ENCODE data around the gene BRINP3. TPM values are rescaled to one million over a fixed set of nuclear protein-coding genes. Genes with fewer than 3 reads are reported as not detected.

Gene BRINP3
- total RNA-seq, 4 donors from 2014 or later, result 14.0 to 50.0 (median 42.7) TPM

- H3K27me3 ChIP-seq, result no peaks in the 10 kb centered on the region
- H3K9me3 ChIP-seq, result no peaks in the 10 kb centered on the region
- no peak overlapping the region for H3K27ac ChIP-seq
- no peaks in the 10 kb centered on the region for H3K36me3 ChIP-seq
- H3K4me1 ChIP-seq, result no peaks in the 10 kb centered on the region
- DNase-seq, result no peak
- no peak overlapping the region for H3K4me3 ChIP-seq
- TF ChIP-seq POLR2A (IDR thresholded peaks at IDR 0.05), result no peak
- no peak for TF ChIP-seq CTCF (IDR thresholded peaks at IDR 0.05)
These were observed 330.0 kb downstream of the BRINP3 start for GRCh38 chr1:190147616-190148015.

GRCh38 chr1:190144650-190145049, 333.0 kb downstream of the BRINP3 start:
- no peaks in the 10 kb centered on the region for H3K4me1 ChIP-seq
- H3K36me3 ChIP-seq, result no peaks in the 10 kb centered on the region
- no peak overlapping the region for H3K4me3 ChIP-seq
- no peak for DNase-seq
- no peak overlapping the region for H3K27ac ChIP-seq
- TF ChIP-seq POLR2A (IDR thresholded peaks at IDR 0.05) (no peak), CTCF (IDR thresholded peaks at IDR 0.05) (no peak)
- H3K27me3 ChIP-seq, result no peaks in the 10 kb centered on the region
- H3K9me3 ChIP-seq, result no peaks in the 10 kb centered on the region

GRCh38 chr1:190140644-190141043, 337.0 kb downstream of the BRINP3 start:
- no peak for TF ChIP-seq CTCF (IDR thresholded peaks at IDR 0.05)
- TF ChIP-seq POLR2A (IDR thresholded peaks at IDR 0.05), result no peak
- Histone ChIP-seq H3K9me3 (no peaks in the 10 kb centered on the region), H3K36me3 (no peaks in the 10 kb centered on the region), H3K27ac (no peak overlapping the region), H3K27me3 (no peaks in the 10 kb centered on the region), H3K4me3 (no peak overlapping the region), H3K4me1 (no peaks in the 10 kb centered on the region)
- no peak for DNase-seq

- TF ChIP-seq CTCF (IDR thresholded peaks at IDR 0.05) (no peak), POLR2A (IDR thresholded peaks at IDR 0.05) (no peak)
- no peak overlapping the region for H3K4me3 ChIP-seq
These were observed 339.0 kb downstream of the BRINP3 start for GRCh38 chr1:190138702-190139101.

DNA sequence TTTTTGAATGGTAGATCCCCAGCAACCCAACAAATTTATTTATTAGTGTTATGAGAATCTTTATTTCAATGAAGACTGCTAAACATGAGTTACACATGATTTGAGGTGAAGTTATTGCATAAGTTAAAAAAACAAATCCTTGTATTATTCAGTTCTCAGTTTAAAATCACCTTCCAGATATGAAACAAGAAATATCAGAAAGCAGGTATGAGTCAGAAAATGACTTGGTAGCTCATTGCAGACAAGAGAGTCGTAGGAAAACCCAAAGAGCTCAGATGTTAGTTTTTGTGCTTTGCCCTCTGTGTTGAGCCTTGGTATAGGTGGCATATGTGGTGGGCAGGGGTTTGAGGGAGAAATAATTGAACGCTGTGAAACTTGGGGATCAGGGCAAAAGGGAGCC, 339.4 kb downstream of the BRINP3 start:
- no peak overlapping the region for H3K4me3 ChIP-seq
- H3K4me1 ChIP-seq, result no peaks in the 10 kb centered on the region
- H3K27me3 ChIP-seq, result no peaks in the 10 kb centered on the region
- DNase-seq, result no peak
- TF ChIP-seq CTCF (IDR thresholded peaks at IDR 0.05), result no peak
- no peak for TF ChIP-seq POLR2A (IDR thresholded peaks at IDR 0.05)
- H3K9me3 ChIP-seq, result no peaks in the 10 kb centered on the region
- H3K27ac ChIP-seq, result no peak overlapping the region
- no peaks in the 10 kb centered on the region for H3K36me3 ChIP-seq

More at GRCh38 chr1:190138702-190139101, 339.0 kb downstream of the BRINP3 start:
- Histone ChIP-seq H3K4me1 (no peaks in the 10 kb centered on the region), H3K9me3 (no peaks in the 10 kb centered on the region), H3K27me3 (no peaks in the 10 kb centered on the region), H3K27ac (no peak overlapping the region), H3K36me3 (no peaks in the 10 kb centered on the region)
- no peak for DNase-seq

DNA sequence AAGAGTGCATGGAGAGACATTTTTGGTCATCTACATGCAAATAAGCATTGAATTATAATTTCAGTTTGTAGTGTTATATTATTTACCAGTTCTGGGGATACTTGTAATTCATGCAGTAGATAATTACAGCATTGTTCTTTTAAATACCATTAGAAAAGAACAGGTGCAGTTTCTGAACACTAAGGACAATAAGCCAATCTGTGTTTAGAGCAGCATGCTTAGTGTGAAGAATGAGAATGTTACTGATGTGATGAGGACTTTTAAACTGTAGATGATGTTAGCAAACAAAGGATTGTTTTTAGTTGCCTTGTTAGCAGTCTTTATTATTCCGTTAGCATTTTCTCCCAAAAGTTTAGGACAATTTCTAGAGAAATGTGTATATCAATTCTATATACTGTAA, 348.3 kb downstream of the BRINP3 start:
- no peak for DNase-seq
- no peak overlapping the region for H3K27ac ChIP-seq
- TF ChIP-seq CTCF (IDR thresholded peaks at IDR 0.05) (no peak), POLR2A (IDR thresholded peaks at IDR 0.05) (no peak)

More for the DNA sequence above, 348.3 kb downstream of the BRINP3 start:
- Histone ChIP-seq H3K9me3 (no peaks in the 10 kb centered on the region), H3K4me3 (no peak overlapping the region), H3K36me3 (no peaks in the 10 kb centered on the region), H3K4me1 (no peaks in the 10 kb centered on the region), H3K27me3 (no peaks in the 10 kb centered on the region)

Measured in Peyer's patch (tissue), 4 donors.